CD4-positive, alpha-beta T cell (primary cell): ENCODE measurements around the gene LOXL1. TPM values are rescaled to one million over a fixed set of nuclear protein-coding genes. Genes with fewer than 3 reads are reported as not detected.
A peak's percentile ranks its signal among the peaks of the same experiment; 100 is the strongest.

Source experiments
- ATAC-seq: fragments of 200-7000 bp; cut with Tn5 transposase; one replicate; pipeline ENCODE4 v1.10.0; 2022; ENCODE audit warnings: mild to moderate bottlenecking; ENCODE audit not compliant: poor library complexity
- CTCF ChIA-PET: fragments of 350-600 bp; sonication (Branson Sonifier 250); formaldehyde crosslinking; loops from one replicate; lab custom pipeline; 2021; ENCODE audit warnings: antibody characterized with exemption, inconsistent platforms; lab: Charles Lee
- POLR2A ChIA-PET: fragments of 350-600 bp; sonication (Branson Sonifier 250); formaldehyde crosslinking; loops from one replicate; lab custom pipeline; 2021; ENCODE audit warnings: antibody characterized with exemption, inconsistent platforms; lab: Charles Lee
- DNase-seq, 14 experiments: peaks; one replicate each; pipeline ENCODE4 v3.0.0-alpha.2; 2013 to 2020; ENCODE audit warnings: mixed read lengths in 2 of 14
- H3K27ac ChIP-seq, 2 donors: one replicate each; pipeline versions ENCODE4 v1.5.1 to v1.7.0; 2013; ENCODE audit warnings: low read length in 2 of 2, low read depth in 1 of 2, mild to moderate bottlenecking in 1 of 2
- H3K27me3 ChIP-seq, 2 experiments: 1 replicate in 1 of 2; 2 replicates in 1 of 2; pipeline versions ENCODE4 v1.6.1 to v1.7.0; 2013; ENCODE audit warnings: low read length in 2 of 2, control low read depth in 1 of 2, mild to moderate bottlenecking in 1 of 2, moderate library complexity in 1 of 2; ENCODE audit not compliant: insufficient read depth in 2 of 2, control insufficient read depth in 1 of 2
- H3K36me3 ChIP-seq: one replicate; pipeline ENCODE4 v1.6.1; 2013; ENCODE audit warnings: low read length, control low read depth; ENCODE audit not compliant: insufficient read depth
- H3K4me1 ChIP-seq: one replicate; pipeline ENCODE4 v1.6.1; 2013; ENCODE audit warnings: low read length, control low read depth; ENCODE audit not compliant: insufficient read depth
- H3K4me3 ChIP-seq: one replicate; pipeline ENCODE4 v1.5.1; 2013; ENCODE audit warnings: mild to moderate bottlenecking, low read length, moderate library complexity
- H3K9me3 ChIP-seq, 2 experiments: 1 replicate in 1 of 2; 2 replicates in 1 of 2; pipeline versions ENCODE4 v1.6.1 to v1.7.0; 2013; ENCODE audit warnings: low read length in 2 of 2, mild to moderate bottlenecking in 2 of 2, control low read depth in 1 of 2, moderate library complexity in 1 of 2; ENCODE audit not compliant: control insufficient read depth in 1 of 2, insufficient read depth in 1 of 2
- H3K27ac Mint-ChIP-seq: one replicate; pipeline ENCODE4 v1.8.0; 2020; ENCODE audit warnings: mixed read lengths
- H3K27me3 Mint-ChIP-seq: one replicate; pipeline ENCODE4 v1.8.0; 2021; ENCODE audit warnings: mixed read lengths
- H3K36me3 Mint-ChIP-seq: one replicate; pipeline ENCODE4 v1.8.0; 2021; ENCODE audit warnings: low read depth, mixed read lengths
- H3K4me1 Mint-ChIP-seq: one replicate; pipeline ENCODE4 v1.8.0; 2021; ENCODE audit warnings: low read depth, mixed read lengths
- H3K4me3 Mint-ChIP-seq: one replicate; pipeline ENCODE4 v1.8.0; 2020; ENCODE audit warnings: mild to moderate bottlenecking, mixed read lengths
- H3K9me3 Mint-ChIP-seq: one replicate; pipeline ENCODE4 v1.8.0; 2020; ENCODE audit warnings: mixed read lengths
- CTCF ChIP-seq: fragments of 200-600 bp; IDR thresholded peaks from one replicate; pipeline ENCODE4 v1.8.0; 2022; ENCODE audit warnings: antibody characterized with exemption, mild to moderate bottlenecking
- intact Hi-C, 2 experiments: fragments of 100-400 bp; cut with DNase I in 1 of 2; cut with micrococcal nuclease in 1 of 2; formaldehyde crosslinking; loops; one replicate each; pipeline versions ENCODE4 v1.15.1 to v1.9.0; 2023 to 2025; cut with DNase I, micrococcal nuclease
- polyA plus RNA-seq, 2 donors: library from polyadenylated mRNA; unstranded; fragments of 120-200 nt; gene quantifications; one replicate each; pipeline ENCODE4 v1.2.1, GENCODE V29; 2013
- total RNA-seq, 174 experiments: library from RNA in 2 of 174; stranded (reverse) in 2 of 174; gene quantifications; one replicate each; pipeline ENCODE4 v1.2.3 and lab custom pipeline; 2021 to 2026

The LOXL1 gene
- total RNA-seq (1 to 10 TPM; 3.0 to 3.5 TPM), total RNA-seq (lab: John Stamatoyannopoulos, UW) (0.22 to 4.3 (median 1.0) reads per million in 172 experiments)
- polyA plus RNA-seq (2013, experiment 1 of 2): 2.4 TPM
- polyA plus RNA-seq (2013, experiment 2 of 2): 4.3 TPM

- peak within 1 kb of the TSS; percentile 65 for H3K4me3 Mint-ChIP-seq
- Histone ChIP-seq H3K27me3 (no peaks in the 10 kb centered on the region), H3K36me3 (no peaks in the 10 kb centered on the region), H3K27ac (peak within 1 kb of the TSS; percentile 37 to 63), H3K4me1 (peaks cover 84% of the 10 kb centered on the region), H3K9me3 (no peaks in the 10 kb centered on the region), H3K4me3 (peak within 1 kb of the TSS; percentile 59)
- CTCF ChIA-PET: interaction anchor here (2.1 to 2.2 kb wide), 2 partner anchors 18 to 25 kb away, joined by 11 to 14 read pairs; no protein-coding TSS in a partner anchor
- POLR2A ChIA-PET: interaction anchor here (2.2 to 2.4 kb wide), 2 partner anchors 39 to 68 kb away, joined by 8 to 9 read pairs; partner anchors contain the start of gene PML
- no peak for ATAC-seq
- intact Hi-C loops: loop anchor here (1.0 to 5.0 kb wide), 2 partner anchors 52 to 54 kb away; partner anchors contain the start of gene TBC1D21 (in 1 of the 2)
- TF ChIP-seq CTCF: no peak
- H3K27me3 Mint-ChIP-seq: no peaks in the 10 kb centered on the region
- no peaks in the 10 kb centered on the region for H3K36me3 Mint-ChIP-seq
- H3K27ac Mint-ChIP-seq: peak within 1 kb of the TSS; percentile 85
- DNase-seq: peak in 1 of 14 experiments; percentile 41
- H3K9me3 Mint-ChIP-seq: no peaks in the 10 kb centered on the region
- H3K4me1 Mint-ChIP-seq: peaks cover 45% of the 10 kb centered on the region
Measured at GRCh38 chr15:73926219-73927002, at the start of gene LOXL1. Gene LOXL1 (plus strand): TSS chr15:73926462. CDS start chr15:73926784, 322 bp downstream.

- intact Hi-C loops: no loop called here
- TF ChIP-seq CTCF: no peak
- H3K27ac Mint-ChIP-seq: no peak overlapping the region
- ChIA-PET CTCF (no interaction called here), POLR2A (no interaction called here)
- H3K4me3 ChIP-seq: no peak overlapping the region
- H3K36me3 ChIP-seq: no peaks in the 10 kb centered on the region
- no peak for ATAC-seq
- no peaks in the 10 kb centered on the region for H3K4me1 Mint-ChIP-seq
- no peak overlapping the region for H3K4me3 Mint-ChIP-seq
- DNase-seq: no peak
- peaks cover 0 to 5% of the 10 kb centered on the region in 2 experiments for H3K27me3 ChIP-seq
- peaks cover 17% of the 10 kb centered on the region for H3K27me3 Mint-ChIP-seq
- H3K4me1 ChIP-seq: no peaks in the 10 kb centered on the region
- H3K36me3 Mint-ChIP-seq: no peaks in the 10 kb centered on the region
- no peaks in the 10 kb centered on the region for H3K9me3 Mint-ChIP-seq
- H3K27ac ChIP-seq: no peak overlapping the region
- no peaks in the 10 kb centered on the region for H3K9me3 ChIP-seq
Measured at GRCh38 chr15:73879426-73879825, 46.8 kb upstream of the LOXL1 start.

- Histone ChIP-seq H3K4me3 (no peak overlapping the region), H3K36me3 (no peaks in the 10 kb centered on the region), H3K4me1 (no peaks in the 10 kb centered on the region), H3K27me3 (peaks cover 3 to 8% of the 10 kb centered on the region in 2 experiments), H3K9me3 (no peaks in the 10 kb centered on the region), H3K27ac (no peak overlapping the region)
- ChIA-PET CTCF (no interaction called here), POLR2A (no interaction called here)
- no peak for TF ChIP-seq CTCF
- Mint-ChIP-seq H3K27ac (no peak overlapping the region), H3K27me3 (peaks cover 5% of the 10 kb centered on the region), H3K4me1 (no peaks in the 10 kb centered on the region), H3K36me3 (no peaks in the 10 kb centered on the region), H3K9me3 (no peaks in the 10 kb centered on the region), H3K4me3 (no peak overlapping the region)
- ATAC-seq: no peak
- intact Hi-C loops: no loop called here
- DNase-seq: no peak
Measured at GRCh38 chr15:73881579-73882320, 44.5 kb upstream of the LOXL1 start.
